HG02678 (cell line): Measurements from ENCODE around the gene EPB41L4A.
A peak's percentile ranks its signal among the peaks of the same experiment; 100 is the strongest.

Source experiments
- ATAC-seq: cut with Tn5 transposase; IDR thresholded peaks from one replicate; pipeline ENCODE4 v1.9.1; 2021; ENCODE audit warnings: mild to moderate bottlenecking, moderate library complexity; ENCODE audit not compliant: unreplicated experiment

EPB41L4A gene

GRCh38 chr5:112122353-112122752 is 296.7 kb downstream of the EPB41L4A start:
- no peak for ATAC-seq

- no peak for ATAC-seq
Measured at GRCh38 chr5:112121258-112121657, 297.8 kb downstream of the EPB41L4A start.

GRCh38 chr5:112119969-112120368 is 299.1 kb downstream of the EPB41L4A start:
- no peak for ATAC-seq

- no peak for ATAC-seq
Measured at GRCh38 chr5:112119508-112119907, 299.6 kb downstream of the EPB41L4A start.

GRCh38 chr5:112117551-112117950 is 301.5 kb downstream of the EPB41L4A start:
- ATAC-seq = no peak

GRCh38 chr5:112116371-112116770 is 302.7 kb downstream of the EPB41L4A start:
- peak; percentile 70 for ATAC-seq

- ATAC-seq = no peak
Measured at GRCh38 chr5:112113565-112113964, 305.5 kb downstream of the EPB41L4A start.
